NCI-H446 treated with DMSO at 0.1 percent for 48 hours (cell line): ENCODE measurements around the gene ANKRD23.
"Not testable (repeated sequence)": the region's sequence is repeated elsewhere in the genome, so short reads cannot be mapped to it uniquely, and the experiment has no call there.

ENCODE experiments used
- DNase-seq: peaks from one replicate; lab custom pipeline; 2025; lab: John Stamatoyannopoulos, UW

ANKRD23 gene

DNA sequence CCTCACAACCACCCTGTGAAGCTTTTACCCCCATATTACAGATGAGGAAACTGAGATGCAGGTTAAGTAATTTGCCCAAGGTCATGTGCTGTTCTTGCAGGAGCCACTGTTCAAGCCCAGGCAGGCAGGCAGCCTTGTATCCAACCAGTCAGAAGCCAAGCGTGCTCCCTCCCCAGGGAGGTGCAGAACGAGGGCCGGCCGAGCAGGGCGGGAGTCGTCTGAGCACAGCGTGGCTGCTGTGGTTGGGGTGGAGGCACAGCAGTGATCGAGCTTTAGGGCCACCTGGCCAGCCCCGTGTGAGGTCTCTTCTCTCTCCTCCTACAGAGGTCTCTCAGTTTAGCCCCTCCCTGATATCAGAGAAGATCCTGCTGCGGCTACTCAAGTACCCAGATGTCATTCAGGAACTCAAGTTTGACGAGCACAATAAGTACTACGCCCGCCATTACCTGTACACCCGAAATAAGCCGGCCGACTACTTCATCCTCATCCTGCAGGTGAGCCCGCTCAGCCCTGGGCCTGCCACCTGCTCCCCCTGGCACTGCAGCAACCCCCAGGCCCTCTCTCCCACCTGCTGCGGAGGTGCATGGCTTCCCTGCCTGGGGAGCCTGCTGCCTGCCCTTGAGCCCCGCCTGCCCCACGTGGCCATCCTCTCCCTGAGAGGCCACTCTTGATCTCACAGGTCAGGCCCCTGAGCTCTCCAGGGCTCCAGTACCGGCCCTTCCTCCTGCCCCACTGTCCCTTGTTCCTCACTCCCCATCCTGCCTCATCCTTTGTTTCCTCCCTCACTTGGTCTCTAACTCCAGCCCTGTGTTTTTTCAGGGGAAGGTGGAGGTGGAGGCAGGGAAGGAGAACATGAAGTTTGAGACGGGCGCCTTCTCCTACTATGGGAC is 44.8 kb downstream of the ANKRD23 start:
- no peak for DNase-seq

- DNase-seq = no peak
These were observed 46.7 kb downstream of the ANKRD23 start for GRCh38 chr2:96797066-96797625.

GRCh38 chr2:96796497-96796896 is 47.3 kb downstream of the ANKRD23 start:
- not testable (repeated sequence) for DNase-seq

GRCh38 chr2:96795076-96795475 is 48.7 kb downstream of the ANKRD23 start:
- no peak for DNase-seq

DNA sequence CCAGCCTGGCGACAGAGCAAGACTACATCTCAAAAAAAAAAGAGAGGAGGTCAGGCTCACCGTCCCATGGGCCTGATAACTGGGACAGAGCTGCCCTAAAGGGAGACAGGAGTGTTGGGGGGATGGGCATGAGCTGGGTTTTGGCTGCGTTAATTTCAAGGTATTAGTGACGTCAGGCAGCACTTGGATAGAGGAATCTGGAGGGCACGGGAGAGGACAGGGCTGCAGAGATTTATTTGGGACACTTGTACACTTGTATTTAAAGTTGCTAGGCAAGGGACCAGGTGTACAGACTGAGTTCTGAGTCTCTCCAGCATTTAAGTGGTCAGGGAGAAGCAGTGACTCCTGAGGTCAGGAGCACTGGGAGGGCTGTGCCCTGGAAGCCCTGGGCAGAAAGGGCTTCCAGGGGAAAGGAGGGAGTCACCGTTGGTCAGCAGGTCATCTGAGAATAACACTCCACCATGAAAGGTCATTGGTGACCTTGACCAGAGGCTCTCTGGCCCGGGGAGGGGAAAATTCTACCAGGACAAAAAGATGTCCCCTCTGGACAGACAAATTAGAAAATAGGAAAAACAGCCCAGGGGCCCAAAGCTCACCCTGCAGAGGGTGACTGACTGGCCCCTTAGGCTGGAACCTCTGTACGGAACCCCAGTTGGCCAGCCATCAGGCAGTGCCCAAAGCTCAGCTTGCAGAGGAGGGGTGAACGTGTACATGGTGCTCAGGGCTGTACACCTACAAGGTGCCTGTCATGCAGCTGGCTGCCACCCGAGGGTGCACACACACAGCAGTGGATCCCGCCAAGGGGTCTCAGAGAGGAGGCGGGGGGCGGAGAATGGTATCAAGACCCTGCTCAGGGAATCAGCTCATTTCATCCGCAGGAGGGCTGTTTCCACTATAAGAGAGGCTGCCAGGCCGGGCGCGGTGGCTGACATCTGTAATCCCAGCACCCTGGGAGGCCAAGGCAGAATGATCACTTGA is 50.8 kb downstream of the ANKRD23 start:
- no peak for DNase-seq

DNA sequence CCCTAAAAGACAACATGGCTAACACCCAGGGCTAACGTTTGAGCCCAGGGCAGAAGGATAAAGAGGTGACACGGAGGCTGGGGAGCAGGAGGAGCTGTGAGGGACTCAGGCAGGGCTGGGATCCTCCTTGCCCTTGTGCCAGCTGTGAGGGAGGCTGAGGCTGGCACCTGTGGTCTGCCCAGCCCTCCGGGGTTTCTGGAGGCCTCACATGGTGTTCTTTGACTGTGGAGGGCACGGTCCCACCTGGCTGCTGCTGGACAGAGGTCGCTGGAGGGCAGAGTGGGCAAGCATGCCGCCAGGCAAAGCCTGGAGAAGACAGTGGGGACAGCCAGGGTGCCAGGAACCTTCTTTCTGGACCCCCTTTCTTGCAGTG is 54.6 kb downstream of the ANKRD23 start:
- no peak for DNase-seq

- no peak for DNase-seq
These were observed 55.2 kb downstream of the ANKRD23 start for GRCh38 chr2:96788442-96789244.
